Germinal center (tissue), 1 donor: ENCODE measurements around the gene SOCS6.
A peak's percentile ranks its signal among the peaks of the same experiment; 100 is the strongest.
"Not testable (repeated sequence)": the region's sequence is repeated elsewhere in the genome, so short reads cannot be mapped to it uniquely, and the experiment has no call there.

ENCODE experiments used
- DNase-seq: peaks from one replicate; pipeline ENCODE4 v3.0.0; 2012; ENCODE audit warnings: mixed read lengths, low spot score

Gene SOCS6, protein sequence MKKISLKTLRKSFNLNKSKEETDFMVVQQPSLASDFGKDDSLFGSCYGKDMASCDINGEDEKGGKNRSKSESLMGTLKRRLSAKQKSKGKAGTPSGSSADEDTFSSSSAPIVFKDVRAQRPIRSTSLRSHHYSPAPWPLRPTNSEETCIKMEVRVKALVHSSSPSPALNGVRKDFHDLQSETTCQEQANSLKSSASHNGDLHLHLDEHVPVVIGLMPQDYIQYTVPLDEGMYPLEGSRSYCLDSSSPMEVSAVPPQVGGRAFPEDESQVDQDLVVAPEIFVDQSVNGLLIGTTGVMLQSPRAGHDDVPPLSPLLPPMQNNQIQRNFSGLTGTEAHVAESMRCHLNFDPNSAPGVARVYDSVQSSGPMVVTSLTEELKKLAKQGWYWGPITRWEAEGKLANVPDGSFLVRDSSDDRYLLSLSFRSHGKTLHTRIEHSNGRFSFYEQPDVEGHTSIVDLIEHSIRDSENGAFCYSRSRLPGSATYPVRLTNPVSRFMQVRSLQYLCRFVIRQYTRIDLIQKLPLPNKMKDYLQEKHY

DNA sequence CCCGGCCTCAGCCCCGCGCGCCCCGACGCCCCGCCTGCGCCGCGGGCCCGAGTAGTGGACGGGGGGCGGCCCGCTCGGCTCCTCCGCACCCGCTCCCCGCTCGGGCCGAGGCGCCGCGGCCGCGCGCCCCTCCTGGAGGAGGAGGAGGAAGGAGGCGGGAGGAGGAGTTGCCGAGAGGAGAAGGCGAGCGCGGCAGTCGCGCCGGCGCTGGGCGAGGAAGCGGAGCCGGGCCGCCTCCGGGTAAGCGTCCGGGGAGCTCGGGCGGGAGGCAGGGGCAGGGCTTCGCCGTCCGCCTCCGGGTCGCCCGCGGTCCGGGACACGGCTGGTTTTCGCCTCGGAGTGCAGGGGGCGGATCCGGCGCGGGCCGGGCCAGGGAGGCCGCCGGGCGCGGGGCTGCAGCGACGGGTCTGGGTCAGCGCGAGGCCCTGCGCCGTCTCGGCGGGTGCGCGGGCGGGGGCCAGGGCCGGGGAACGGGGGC, at the start of gene SOCS6:
TSS of gene SOCS6 (plus strand) at position 195 of the 478 bp plus-strand sequence. CDS start 35,624 bp downstream, outside the sequence.
- DNase-seq: peak; percentile 68

DNA sequence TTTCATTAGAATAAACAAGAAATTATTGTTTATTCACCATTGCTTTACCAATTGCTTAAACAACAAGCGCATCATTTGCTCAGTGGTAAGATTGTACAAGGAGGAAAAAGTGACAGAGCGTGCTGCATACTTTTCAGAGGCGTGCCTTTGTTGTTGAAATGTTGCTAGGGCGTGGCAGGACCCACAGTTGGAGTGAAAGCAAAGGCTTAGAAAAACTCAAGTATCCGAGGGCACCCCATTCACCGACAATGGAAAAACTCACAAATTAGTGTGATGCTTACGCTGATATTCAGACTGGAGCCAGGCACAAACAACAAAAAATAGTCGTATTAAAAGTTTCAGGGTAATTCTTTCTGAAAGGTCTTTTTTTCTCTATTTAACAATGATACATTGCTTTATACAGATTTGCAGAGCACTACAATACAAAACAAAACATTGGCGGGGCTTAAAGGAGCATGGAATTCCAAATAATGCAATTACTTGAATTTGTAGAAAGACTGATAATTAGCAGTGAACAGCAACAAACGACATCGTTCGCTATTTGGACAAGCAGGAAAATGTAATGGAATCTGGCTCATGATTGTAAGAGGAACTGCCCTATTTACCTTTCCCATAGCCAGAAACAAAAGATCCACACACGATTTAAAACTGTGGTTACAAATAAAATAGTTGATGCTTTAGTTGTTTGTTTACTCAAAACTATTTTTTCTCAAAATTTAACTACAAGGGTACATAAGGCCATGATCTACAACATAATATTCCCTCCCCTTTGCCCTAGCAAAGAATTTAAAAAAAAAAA, 45.5 kb upstream of the SOCS6 start:
- no peak for DNase-seq

GRCh38 chr18:70246061-70246466, 42.8 kb upstream of the SOCS6 start:
- DNase-seq: no peak

DNA sequence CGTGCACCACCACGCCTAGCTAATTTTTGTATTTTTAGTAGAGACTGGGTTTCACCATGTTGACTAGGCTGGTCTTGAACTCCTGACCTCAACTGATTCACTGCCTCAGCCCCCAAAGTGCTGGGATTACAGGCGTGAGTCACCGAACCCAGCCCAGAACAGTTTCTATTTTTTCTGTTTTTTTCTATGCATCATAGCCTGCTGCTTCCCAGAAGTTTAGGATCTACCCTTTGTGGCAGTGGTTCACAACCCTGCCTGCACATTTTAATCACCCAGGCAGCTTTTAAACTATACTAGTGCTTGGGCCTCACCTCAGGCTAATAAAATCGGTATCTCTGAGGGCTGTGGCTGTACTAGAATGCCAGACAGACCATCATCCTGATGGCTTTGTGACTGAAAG, 39.7 kb upstream of the SOCS6 start:
- no peak for DNase-seq

DNA sequence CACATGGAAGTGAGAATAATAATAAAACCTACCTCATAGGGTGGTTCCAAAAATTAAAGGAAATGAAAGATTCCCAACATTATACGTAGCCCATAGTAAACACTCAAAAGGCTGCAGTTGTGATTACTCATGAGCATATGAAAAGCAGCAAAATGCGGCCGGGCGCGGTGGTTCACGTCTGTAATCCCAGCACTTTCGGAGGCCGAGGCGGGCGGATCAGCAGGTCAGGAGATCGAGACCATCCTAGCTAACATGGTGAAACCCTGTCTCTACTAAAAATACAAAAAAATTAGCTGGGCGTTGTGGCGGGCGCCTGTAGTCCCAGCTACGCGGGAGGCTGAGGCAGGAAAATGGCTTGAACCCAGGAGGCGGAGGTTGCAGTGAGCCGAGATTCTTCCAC, 39.0 kb upstream of the SOCS6 start:
- DNase-seq: not testable (repeated sequence)

DNA sequence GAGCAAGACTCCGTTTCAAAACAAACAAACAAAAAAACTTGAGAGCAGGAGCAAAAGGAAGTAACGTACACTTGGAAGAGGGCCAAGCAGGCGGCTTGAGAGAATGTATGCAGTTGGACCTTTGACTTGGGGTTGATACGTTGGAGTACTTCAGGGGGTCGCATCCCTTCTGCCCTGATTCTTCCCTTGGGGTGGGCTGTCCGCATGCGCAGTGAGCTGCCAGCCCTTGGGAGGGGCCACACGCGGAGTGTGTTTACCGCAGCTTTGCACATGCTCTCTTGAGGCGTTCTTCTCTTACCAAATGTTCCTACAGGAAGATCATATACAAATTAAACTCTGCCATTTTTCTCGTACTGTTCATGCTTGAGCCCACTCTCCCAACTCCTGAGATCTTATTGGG, 38.1 kb upstream of the SOCS6 start:
- no peak for DNase-seq

DNA sequence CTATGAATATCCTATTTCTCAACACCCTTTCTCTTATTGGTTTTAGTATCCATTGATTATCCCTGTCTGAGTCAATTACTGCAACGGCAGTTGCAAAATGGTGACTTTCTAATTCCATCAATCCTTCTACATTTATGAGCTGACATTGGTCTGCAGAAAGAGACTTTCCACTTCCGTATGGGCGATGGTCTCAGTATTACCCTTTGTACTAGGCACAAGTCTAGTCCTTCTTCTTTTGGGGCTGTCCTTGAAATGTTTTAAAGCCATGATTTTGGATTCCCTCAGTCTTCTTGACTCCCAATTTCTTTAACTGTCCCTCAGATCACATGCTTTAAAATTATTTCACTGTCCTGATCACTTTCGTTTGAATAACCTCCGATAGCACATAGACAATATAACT, 32.7 kb upstream of the SOCS6 start:
- DNase-seq: no peak

- DNase-seq: no peak
Observed at GRCh38 chr18:70256994-70257393, 31.9 kb upstream of the SOCS6 start.

DNA sequence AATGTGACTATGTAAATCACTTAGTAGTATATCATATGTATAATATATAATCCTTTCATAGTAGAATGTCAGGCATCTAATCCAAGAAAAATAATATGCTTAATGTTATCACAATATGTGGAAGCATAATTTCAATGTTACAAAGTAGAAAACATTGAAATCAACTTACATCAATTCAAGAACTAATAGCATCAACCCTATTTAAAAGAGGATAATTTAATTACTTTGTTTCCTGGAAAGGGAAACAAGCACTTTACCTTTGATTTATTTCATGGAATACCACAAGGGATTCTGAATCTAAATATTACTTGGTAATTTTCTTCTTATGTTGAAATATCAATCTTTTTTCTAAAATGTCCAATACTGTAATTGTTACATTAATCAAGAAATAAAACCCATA, 30.6 kb upstream of the SOCS6 start:
- no peak for DNase-seq

- no peak for DNase-seq
Observed at GRCh38 chr18:70260683-70261082, 28.2 kb upstream of the SOCS6 start.

- DNase-seq: no peak
Observed at GRCh38 chr18:70261141-70261788, 27.6 kb upstream of the SOCS6 start.

GRCh38 chr18:70263336-70263735, 25.5 kb upstream of the SOCS6 start:
- no peak for DNase-seq

- DNase-seq: no peak
Observed at GRCh38 chr18:70271742-70272141, 17.1 kb upstream of the SOCS6 start.

DNA sequence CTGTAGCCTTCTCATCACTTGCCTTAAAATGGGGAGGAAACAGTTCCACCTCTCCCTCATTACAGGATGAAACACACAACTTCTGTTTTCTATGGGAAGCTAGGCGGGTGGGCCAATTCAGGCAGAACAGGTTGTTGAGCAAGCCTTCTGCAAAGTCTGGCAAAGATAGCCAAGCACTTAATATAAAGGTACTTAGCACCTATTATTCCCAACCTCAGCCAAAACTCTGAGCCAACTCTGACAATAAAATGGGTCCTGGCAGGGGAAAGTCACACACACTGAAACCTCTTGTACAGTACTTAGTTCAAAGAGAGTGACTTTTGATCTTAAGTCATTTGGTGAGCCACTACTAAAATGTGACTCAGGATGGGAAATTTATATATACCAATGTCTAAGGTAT, 15.8 kb upstream of the SOCS6 start:
- no peak for DNase-seq

DNA sequence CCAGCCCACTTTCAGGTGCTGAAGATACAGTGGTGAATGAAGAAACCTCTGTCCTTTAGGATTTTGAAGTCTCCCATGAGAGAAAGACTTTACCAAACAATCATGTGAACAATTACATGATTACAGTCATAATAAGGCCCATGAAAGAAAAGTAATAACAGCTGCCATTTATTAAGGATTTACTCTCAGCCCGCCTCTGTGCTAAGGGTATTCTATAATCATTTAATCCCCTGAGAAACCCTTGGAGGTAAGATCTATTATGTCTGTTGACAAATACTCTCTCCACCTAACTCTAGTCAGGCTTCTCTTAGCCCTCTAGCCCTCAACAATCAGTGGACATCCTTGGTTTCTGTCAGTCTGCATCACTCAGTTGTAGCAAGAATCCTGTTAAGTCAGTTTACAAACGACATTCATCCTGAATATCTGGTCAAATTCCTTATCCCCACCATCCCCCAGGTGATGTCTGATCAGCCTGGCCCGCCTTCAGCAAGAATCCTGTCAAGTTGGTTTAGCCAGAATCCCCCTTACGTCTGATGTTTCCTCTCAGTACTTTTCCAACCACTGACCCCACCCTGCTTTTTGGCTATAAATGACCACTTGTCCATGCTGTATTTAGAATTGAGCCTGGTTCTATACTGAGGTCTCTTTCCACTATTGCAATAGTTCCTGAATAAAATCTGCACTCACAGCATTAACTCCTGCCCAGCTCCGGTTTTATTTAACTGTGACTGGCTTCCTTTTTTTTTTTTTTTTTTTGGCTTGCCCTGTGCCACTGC, 12.2 kb upstream of the SOCS6 start:
- DNase-seq: no peak

DNA sequence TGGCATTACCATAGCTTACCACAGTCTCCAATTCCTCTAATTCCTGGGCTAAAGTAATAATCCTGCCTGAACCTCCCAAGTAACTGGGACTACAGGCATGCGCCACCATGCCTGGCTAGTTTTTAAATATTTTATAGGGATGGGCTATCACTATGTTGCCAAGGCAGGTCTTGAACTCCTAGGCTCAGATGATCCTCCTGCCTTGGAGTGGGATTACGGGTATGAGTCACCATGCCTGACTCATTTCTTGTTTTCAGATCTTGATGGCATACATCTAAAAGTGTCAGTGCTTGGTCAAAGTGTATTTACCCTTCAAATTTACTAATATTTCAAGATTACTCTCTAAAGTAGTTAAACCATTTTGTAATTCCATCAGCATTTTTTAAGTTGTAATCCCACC, 9.4 kb upstream of the SOCS6 start:
- no peak for DNase-seq

DNA sequence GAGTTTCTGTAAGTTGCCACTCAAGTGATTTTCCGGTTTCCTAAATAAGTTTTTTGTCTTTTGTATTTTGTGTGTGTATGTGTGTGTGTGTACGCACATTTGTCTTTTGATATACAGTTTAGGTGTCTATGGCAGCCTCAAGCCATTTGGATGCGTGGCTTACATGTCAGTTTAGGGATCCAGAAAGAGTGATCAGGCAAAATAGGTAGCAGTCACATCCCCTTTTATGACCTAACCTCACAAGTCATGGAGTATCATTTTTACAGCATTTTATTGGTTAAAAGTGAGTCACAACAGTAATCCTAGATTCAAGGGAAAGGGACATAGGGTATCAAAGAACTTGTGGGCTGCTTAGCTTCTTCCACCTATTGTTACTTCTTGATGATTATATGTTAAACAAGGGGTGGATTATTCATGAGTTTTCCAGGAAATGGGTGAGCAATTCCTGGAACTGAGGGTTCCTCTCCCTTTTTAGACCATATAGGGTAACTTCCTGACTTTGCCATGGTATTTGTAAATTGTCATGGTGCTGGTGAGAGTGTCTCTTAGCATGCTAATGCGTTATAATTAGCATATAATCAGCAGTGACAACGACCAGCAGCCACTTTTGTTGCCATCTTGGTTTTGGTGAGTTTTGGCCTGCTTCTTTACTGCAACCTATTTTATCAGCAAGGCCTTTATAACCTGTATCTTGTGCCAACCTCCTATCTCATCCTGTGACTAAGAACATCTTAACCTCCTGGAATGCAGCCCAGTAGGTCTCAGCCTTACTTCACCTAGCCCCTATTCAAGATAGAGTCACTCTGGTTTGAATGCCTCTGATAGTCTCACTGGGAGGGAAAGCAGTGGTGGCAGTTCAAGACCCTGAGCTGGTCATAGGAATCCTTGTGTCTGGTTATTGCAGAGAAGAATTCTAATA, 8.6 kb upstream of the SOCS6 start:
- no peak for DNase-seq

DNA sequence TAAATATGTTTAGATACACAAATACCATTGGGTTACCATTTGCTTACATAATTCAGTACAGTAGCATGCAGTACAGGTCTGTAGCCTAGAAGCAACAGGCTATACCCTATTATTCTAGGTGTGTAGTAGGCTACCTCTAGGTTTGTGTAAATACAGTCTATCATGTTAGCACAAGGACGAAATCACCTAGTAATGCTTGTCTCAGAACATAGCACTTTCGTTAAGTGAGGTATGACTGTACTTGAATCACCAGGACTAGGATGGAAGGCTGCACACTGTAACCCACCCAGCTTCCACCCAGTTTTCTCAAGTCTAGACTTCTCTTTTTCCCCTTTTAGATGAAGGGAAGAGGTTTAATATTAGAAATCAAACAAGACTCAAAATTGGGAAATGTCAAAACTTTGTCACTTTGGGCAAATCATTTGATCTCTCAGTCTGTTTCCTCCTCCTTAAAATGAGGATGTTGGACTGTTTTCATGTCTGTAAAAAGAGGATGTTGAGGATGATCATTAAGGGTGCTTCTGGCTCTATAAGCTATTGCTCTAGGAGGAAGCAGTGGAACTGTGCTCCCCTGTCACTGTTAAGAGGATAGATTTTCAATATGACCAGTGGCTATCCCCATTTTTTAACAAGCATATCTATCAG, 3.7 kb upstream of the SOCS6 start:
- DNase-seq: peak; percentile 10

DNA sequence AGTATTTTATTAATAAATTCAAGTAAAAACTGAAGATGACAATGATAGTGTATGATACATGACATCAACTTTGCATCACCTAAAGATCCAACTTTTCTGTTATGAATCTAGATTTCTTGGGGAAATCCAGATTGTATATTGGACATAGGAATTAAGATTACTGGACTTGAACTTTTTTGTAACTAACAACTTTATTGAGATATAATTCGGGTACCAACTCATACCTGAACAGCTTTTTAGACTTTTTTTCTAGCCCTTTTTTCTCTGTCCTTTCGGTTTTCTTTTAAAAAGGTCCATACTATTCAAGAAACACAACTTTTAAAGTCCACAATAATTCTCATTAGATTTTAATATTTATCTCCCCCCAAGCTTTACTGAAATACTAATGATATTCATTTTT, 1.1 kb upstream of the SOCS6 start:
- DNase-seq: no peak
